Measurements from ENCODE around the gene GPR82.
"Not testable (repeated sequence)": the region's sequence is repeated elsewhere in the genome, so short reads cannot be mapped to it uniquely, and the experiment has no call there.

GPR82 gene

GRCh38 chrX:41723826-41724225, at the start of gene GPR82:
Gene GPR82 (plus strand): TSS chrX:41724181. CDS start chrX:41727027, 2,846 bp downstream.
- no peak within 1 kb of the TSS for H3K4me3 ChIP-seq (replicated peaks; ENCODE audit: low read depth, low read length)
- no peak for DNase-seq (ENCODE audit: extremely low read depth, low read depth)
- TF ChIP-seq CTCF (IDR thresholded peaks at IDR 0.05; ENCODE audit: low read depth, low read length, missing control alignments): no peak

- not testable (repeated sequence) for DNase-seq (ENCODE audit: extremely low read depth, low read depth); H3K4me3 ChIP-seq (replicated peaks; ENCODE audit: low read depth, low read length)
Measured at GRCh38 chrX:41676361-41676760, 47.6 kb upstream of the GPR82 start.

GRCh38 chrX:41677183-41678060, 46.6 kb upstream of the GPR82 start:
- no peak overlapping the region for H3K4me3 ChIP-seq (replicated peaks; ENCODE audit: low read depth, low read length)
- no peak for DNase-seq (ENCODE audit: extremely low read depth, low read depth)
- no peak for TF ChIP-seq CTCF (IDR thresholded peaks at IDR 0.05; ENCODE audit: low read depth, low read length, missing control alignments)

- TF ChIP-seq CTCF (IDR thresholded peaks at IDR 0.05; ENCODE audit: low read depth, low read length, missing control alignments): no peak
- no peak for DNase-seq (ENCODE audit: extremely low read depth, low read depth)
- no peak overlapping the region for H3K4me3 ChIP-seq (replicated peaks; ENCODE audit: low read depth, low read length)
Measured at GRCh38 chrX:41684138-41684537, 39.8 kb upstream of the GPR82 start.

GRCh38 chrX:41684940-41685339, 39.0 kb upstream of the GPR82 start:
- no peak for DNase-seq (ENCODE audit: extremely low read depth, low read depth)
- H3K4me3 ChIP-seq (replicated peaks; ENCODE audit: low read depth, low read length): no peak overlapping the region
- TF ChIP-seq CTCF (IDR thresholded peaks at IDR 0.05; ENCODE audit: low read depth, low read length, missing control alignments): no peak

- no peak for TF ChIP-seq CTCF (IDR thresholded peaks at IDR 0.05; ENCODE audit: low read depth, low read length, missing control alignments)
- H3K4me3 ChIP-seq (replicated peaks; ENCODE audit: low read depth, low read length): no peak overlapping the region
- no peak for DNase-seq (ENCODE audit: extremely low read depth, low read depth)
Measured at GRCh38 chrX:41686788-41687187, 37.2 kb upstream of the GPR82 start.

GRCh38 chrX:41688156-41688555, 35.8 kb upstream of the GPR82 start:
- no peak for DNase-seq (ENCODE audit: extremely low read depth, low read depth)
- TF ChIP-seq CTCF (IDR thresholded peaks at IDR 0.05; ENCODE audit: low read depth, low read length, missing control alignments): no peak

More at GRCh38 chrX:41688156-41688555, 35.8 kb upstream of the GPR82 start:
- no peak overlapping the region for H3K4me3 ChIP-seq (replicated peaks; ENCODE audit: low read depth, low read length)

Data from HFF-Myc (cell line).